GM19035 (cell line): Measurements from ENCODE around the gene RNASE1.
"Not testable (repeated sequence)": the region's sequence is repeated elsewhere in the genome, so short reads cannot be mapped to it uniquely, and the experiment has no call there.

Source experiments
- ATAC-seq: cut with Tn5 transposase; IDR thresholded peaks from one replicate; pipeline ENCODE4 v1.9.1; 2021; ENCODE audit not compliant: unreplicated experiment

The RNASE1 gene

DNA sequence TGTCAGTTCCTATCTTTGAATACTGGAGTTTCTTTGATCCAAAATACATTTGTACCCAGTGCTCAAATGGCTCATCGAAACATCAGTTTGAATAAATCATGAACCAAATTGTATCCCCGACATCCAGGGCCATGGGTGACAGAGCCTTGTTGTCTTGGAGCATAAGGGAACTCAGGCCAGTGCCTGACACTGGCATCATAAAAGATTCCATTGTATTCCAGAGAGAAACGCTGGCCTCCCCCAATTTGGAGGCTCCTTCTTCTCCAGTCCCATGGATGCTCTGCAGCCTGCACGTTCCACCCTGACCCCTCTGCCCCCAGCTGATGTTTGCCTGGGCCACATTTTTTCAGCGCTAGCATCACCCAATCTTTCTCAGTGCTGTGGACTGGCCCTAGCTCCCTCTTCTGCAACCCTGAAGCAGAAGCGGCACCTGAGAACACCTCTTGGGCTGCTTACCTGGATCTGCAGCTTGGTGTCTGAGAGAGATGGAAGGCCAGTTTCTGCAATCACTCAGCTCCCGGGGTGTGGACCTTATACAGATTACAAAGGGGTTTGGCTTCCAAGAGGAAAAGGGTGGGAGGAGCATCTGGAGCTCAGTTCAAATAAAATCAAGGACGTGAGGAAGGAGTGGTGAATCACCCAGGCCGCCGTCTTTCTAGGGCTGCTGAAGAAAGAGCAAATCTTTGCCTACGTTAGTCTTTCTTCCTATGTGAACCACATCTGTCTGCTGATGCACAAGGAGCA, at the start of gene RNASE1:
RNASE1 (minus strand) TSS at position 504 of the 744 bp plus-strand sequence. CDS start 776 bp downstream, outside the sequence.
- ATAC-seq: no peak

DNA sequence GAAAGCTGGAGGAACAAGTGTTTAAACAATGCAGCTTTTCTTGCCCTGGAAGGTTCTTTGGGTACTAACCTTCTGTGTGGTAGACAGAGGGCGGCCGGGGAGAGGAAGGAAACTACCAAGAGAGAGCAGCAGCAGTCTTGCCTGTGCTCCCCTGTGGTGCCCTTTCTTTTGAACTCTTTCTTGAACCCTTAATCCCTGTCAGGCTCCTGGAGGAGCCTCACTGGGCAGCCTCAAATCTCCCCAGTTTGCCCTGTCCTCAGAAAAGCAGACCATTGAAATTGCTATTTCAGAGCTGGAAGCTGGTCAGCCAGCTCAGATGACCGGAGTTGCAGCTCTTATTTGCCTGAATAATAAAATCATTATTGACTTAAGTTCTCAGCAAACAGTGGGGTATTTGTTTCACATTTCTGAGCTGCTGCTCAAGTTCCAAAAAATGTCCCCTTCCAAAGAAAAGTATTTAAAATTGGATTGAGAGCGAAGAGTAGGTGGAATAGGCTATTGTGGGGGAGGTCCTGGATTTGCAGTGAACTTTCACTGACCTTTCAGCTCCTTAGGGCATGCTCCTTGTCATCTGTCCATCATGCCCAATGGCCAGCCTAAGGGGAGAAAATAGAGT, 46.4 kb upstream of the RNASE1 start:
- no peak for ATAC-seq

DNA sequence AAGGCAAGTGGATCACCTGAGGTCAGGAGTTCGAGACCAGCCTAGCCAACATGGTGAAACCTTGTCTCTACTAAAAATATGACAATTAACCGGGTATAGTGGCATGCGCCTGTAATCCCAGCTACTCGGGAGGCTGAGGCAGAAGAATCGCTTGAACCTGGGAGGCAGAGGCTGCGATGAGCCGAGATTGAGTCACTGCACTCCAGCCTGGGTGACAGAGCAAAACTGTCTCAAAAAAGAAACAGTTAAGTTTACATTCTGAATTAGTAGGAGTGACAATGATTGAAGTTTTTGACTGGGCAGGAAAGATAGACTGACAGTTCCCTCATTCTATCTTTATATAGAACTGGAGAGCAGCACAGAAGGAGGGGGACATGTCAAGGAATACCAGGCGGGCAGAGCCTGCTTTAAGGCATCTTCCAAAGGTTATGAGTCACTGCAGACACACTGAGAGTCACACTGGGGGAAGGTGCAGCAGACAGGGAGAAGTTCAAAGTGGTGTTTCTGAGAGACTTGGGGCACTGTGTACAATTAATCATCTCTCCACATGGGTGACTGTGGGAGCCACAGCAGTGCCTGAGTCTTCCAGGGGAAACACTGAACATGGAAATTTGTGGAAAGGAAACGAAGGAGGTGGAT, 45.8 kb upstream of the RNASE1 start:
- ATAC-seq: no peak

GRCh38 chr14:20846560-20846959, 43.9 kb upstream of the RNASE1 start:
- no peak for ATAC-seq

DNA sequence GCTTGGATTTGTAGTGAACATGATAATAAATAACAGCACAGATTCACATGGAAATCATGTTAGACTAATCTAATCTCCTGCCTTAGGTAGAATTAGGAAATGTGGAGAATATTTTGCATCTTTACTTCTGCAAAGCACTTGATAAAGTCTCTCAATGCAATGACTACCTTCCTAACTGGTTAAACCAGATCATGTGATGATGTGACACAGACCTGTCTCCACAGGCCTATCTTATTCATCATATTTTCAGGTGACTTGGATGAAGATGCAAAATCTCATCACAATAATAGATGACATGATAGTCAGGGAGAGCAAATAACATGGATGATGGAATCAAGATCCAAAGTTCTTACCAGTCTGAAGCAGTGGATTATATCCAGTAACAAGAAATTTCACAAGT, 38.5 kb upstream of the RNASE1 start:
- no peak for ATAC-seq

DNA sequence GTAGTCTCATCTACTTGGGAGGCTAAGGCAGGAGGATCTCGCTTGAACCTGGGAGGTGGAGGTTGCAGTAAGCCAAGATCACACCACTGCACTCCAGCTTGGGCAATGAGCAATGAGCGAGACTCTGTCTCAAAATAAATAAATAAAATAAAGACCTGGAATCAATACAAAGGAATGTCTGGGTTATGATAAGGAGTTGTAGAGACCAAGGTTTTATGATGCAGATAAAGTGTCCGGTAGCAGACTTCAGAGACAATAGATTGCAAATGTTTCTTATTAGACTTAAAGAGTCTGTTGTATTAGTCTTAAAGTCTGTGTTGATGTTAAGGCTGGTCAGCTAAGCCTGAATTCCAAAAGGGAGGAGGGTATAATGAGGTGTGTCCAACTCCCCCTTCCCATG, 35.2 kb upstream of the RNASE1 start:
- ATAC-seq: no peak

DNA sequence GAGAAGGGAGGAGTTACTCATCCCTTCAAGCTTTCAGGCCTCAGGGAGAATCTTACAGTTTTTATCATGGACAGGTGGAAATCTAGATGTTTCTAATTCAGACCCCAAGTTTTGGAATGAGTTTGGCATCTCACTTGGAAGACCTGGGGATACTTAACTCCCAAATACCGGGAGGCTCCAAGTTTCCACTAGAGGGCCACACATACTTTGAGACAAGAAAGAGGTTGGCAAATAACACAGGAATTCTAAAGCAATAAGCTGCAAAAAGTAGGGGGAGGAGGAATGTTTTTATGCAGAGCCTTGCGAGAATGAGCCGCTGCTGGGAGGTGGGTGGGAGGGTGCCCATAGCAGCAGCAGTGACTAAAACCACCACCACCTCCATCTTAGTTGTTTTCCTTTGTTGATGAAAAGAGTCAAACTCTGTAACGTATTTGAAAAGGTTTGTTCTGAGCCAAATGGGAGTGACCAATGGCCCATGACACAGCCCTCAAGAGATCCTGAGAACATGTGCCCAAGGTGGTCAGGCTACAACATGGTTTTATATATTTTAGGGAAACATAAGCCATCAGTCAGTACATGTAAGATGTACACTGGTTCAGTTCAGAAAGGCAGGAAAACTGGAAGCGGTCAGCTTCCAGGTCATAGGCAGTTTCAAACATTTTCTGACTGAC, 34.2 kb upstream of the RNASE1 start:
- ATAC-seq: no peak

DNA sequence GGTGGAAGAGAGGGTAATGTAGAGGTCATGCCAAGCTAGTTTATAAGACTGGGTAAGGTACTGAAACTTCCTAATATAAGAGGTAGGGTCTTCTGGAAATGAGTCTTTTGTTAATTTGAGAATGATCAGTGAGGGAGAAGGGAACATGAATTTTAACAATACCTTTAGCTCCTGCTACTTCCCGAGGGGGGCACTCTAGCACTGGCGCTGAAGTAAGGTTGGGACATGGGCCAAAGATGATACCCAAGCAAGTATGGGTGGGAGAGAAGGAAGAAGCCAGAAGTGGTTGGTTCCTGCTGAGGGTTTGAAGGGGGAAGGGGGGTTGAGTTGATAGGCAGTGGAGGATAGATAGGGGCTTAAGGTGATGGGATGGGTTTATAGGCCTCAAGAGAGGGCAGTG, 32.3 kb upstream of the RNASE1 start:
- no peak for ATAC-seq

DNA sequence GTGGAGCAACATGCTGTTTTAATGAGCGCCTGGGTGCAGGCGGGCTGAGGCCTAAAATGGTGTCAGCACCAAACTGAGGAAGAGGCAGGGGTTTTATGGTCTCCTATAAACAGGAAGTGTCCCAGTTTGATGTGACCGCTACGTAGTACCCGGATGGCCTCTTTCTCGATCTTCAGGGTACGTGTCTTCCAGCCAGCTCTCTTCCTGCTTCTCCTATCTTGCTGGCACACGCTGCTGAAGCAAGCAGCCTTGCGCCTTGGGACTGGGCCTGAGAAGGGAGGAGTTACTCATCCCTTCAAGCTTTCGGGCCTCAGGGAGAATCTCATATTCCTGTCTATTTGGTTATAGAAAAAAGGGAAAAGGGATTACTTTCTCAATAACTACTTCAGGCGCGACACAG, 28.2 kb upstream of the RNASE1 start:
- ATAC-seq: no peak

GRCh38 chr14:20828024-20828694, 25.5 kb upstream of the RNASE1 start:
- ATAC-seq: not testable (repeated sequence)

DNA sequence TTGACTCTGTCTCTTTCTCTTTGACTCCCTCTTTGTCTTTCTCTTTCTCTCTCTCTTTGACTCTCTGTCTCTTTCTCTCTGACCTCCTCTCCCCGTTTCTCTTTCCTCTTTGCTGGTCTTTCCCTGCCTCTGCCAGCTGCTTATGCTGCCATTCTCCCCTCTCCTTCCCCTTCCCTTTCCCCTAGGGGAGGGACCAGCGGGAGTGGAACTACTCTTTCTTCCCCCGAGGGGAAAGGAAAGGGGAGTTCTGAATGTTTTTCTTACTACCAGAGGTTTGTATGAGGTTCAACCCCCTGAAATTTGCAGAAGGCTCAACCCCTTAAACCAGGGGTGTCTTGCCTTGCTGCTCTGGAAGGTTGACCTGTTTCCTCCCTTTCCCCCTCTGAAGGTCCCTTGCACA, 24.7 kb upstream of the RNASE1 start:
- no peak for ATAC-seq

DNA sequence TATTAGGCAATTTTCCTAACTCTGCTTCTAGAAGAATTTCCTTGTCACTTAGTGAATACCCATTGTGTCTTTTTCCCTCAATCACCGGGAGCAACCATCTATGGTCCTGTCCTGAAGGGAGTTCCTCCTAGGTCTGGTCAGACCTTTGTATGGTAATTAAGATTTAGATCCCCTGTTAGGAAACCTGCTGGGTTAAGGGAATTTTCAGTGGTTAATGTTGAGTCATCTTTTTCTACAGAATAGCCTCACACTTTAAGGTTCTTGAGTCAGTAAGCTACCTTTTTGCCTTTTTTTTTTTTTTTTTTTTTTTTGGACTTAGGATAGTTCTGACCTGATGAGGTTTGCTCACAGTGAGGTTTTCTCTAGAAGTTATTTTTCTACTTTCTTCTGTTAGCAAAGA, 24.0 kb upstream of the RNASE1 start:
- not testable (repeated sequence) for ATAC-seq

GRCh38 chr14:20823859-20824258, 21.2 kb upstream of the RNASE1 start:
- no peak for ATAC-seq

GRCh38 chr14:20821521-20822108, 19.0 kb upstream of the RNASE1 start:
- not testable (repeated sequence) for ATAC-seq

DNA sequence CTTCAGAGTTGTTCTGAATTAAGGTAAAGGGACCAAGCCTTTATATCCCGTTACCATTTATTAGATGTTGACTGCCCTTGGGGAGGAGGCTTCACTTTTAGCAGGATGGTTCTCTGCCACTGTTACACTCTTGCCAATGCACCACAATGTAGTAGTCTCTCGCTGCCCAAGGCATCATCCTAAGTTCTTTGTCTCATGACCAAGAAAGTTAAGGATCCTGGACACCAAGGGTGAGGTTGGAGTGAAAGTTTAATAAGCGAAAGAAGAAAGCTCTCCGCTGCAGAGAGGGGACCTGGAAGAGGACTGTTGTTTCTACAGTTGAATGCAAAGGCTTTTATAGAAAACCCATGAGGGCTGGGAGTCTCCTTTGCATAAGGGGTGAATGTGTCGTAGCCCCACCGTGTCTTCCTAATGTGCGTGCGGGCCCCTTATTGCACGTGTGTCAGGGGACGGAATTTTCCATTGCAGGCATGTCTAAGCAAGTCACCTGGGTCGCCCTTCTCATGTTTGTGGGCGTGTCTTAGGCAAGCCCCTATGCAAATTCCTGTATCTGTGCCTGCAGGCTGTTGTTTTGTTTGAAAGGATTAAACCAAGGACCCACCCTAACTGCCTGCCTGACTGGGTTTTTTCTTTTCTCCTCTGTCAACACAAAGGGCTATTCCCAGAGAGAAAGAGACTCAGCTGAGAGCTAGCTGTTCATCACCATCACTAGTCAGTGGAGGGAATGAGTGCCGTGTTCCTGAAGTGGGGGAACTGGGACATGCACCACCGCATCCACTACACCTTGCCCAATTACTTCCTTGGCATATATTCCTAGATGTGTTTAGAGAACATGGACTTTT, 17.6 kb upstream of the RNASE1 start:
- no peak for ATAC-seq

DNA sequence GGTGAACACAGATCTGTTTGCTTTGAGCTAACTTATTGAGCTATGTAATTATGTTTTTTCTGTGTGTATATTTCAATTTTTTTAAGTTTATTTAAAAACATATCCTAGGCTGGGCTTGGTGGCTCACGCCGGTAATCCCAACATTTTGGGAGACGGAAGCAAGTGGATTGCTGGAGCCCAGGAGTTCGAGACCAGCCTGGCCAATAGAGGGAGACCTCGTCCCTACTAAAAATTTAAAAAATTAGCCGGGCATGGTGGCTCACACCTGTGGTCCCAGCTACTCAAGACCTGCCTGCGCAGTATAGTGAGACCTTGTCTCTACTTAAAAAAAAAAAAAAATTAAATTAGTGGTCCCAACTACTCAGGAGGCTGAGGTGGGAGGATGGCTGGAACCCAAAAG, 16.2 kb upstream of the RNASE1 start:
- ATAC-seq: no peak

- not testable (repeated sequence) for ATAC-seq
These were observed 13.3 kb upstream of the RNASE1 start for GRCh38 chr14:20815946-20816345.

GRCh38 chr14:20811986-20812975, 9.6 kb upstream of the RNASE1 start:
- no peak for ATAC-seq

DNA sequence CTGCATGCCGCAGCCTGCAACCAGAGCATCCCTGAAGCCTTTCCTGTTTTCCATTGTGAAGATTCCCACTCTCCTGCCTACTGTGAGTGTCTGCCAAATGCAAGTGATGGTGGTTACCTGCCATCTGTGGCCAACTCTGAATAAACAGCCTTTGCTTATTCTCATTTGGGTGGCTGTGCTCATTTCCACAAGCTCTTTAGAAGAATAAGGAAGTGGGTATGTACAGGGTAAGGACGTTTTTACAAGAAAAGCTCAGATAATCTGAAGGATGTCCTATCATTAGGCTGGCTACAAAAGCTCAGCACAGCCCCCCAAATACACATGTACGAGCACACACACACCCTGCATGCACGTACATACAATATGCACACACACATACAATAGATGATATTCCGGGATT, 7.3 kb upstream of the RNASE1 start:
- ATAC-seq: no peak
